H1 (cell line): ENCODE measurements around the gene OPCML. TPM values are rescaled to one million over a fixed set of nuclear protein-coding genes. Genes with fewer than 3 reads are reported as not detected.

Experiments used
- CTCF ChIA-PET: fragments of 300-600 bp; sonication (Branson Sonifier 250); formaldehyde crosslinking; loops from one replicate; lab custom pipeline; 2021; ENCODE audit not compliant: partially characterized antibody; lab: Charles Lee
- POLR2A ChIA-PET: fragments of 300-600 bp; sonication (Branson Sonifier 250); formaldehyde crosslinking; loops from one replicate; lab custom pipeline; 2021; ENCODE audit warnings: inconsistent platforms; ENCODE audit not compliant: partially characterized antibody; lab: Charles Lee
- DNase-seq, 2 experiments: peaks; one replicate each; pipeline versions ENCODE4 v3.0.0 to v3.0.0-alpha.2; 2010 to 2022; ENCODE audit warnings: low spot score in 2 of 2, low read depth in 1 of 2, mixed read lengths in 1 of 2
- FAIRE-seq: peaks from 2 replicates; lab custom pipeline; 2011; peaks lifted over from hg19 to GRCh38; lab: Jason Lieb, UNC
- H2AFZ ChIP-seq: 2 replicates; pipeline ENCODE4 v1.8.1; 2012; ENCODE audit warnings: low read length, inconsistent platforms
- H2AK5ac ChIP-seq: 2 replicates; pipeline ENCODE4 v1.6.1; 2013; ENCODE audit warnings: low read depth, low read length
- H2BK120ac ChIP-seq: replicated peaks from 2 replicates; pipeline ENCODE3; 2013; ENCODE audit warnings: low read depth, low read length, inconsistent platforms
- H2BK12ac ChIP-seq: 2 replicates; pipeline ENCODE4 v1.6.1; 2013; ENCODE audit warnings: low read depth, low read length
- H2BK15ac ChIP-seq: 2 replicates; pipeline ENCODE4 v1.6.1; 2013; ENCODE audit warnings: low read length
- H2BK20ac ChIP-seq: 2 replicates; pipeline ENCODE4 v1.6.1; 2013; ENCODE audit warnings: low read length
- H2BK5ac ChIP-seq: 2 replicates; pipeline ENCODE4 v1.6.1; 2013; ENCODE audit warnings: low read depth, low read length
- H3K14ac ChIP-seq: 2 replicates; pipeline ENCODE4 v1.6.1; 2013; ENCODE audit warnings: inconsistent platforms; ENCODE audit not compliant: insufficient read length
- H3K18ac ChIP-seq: 2 replicates; pipeline ENCODE4 v1.6.1; 2013; ENCODE audit warnings: low read length; ENCODE audit errors: extremely low read depth
- H3K23ac ChIP-seq: 2 replicates; pipeline ENCODE4 v1.6.1; 2013; ENCODE audit warnings: inconsistent platforms; ENCODE audit not compliant: insufficient read length
- H3K23me2 ChIP-seq: 2 replicates; pipeline ENCODE4 v1.6.1; 2013; ENCODE audit warnings: low read depth, low read length
- H3K27ac ChIP-seq: 2 replicates; pipeline ENCODE4 v1.6.1; 2011; ENCODE audit warnings: low read depth, low read length, inconsistent platforms
- H3K27me3 ChIP-seq, 4 experiments: replicated peaks in 1 of 4; 1 replicate in 1 of 4; 2 replicates in 3 of 4; pipeline versions ENCODE4 v1.6.1 to v1.8.1; 2011 to 2013; ENCODE audit warnings: low read length in 3 of 4, mild to moderate bottlenecking in 3 of 4, inconsistent platforms in 2 of 4, mixed read lengths in 2 of 4, moderate library complexity in 1 of 4; ENCODE audit not compliant: control insufficient read depth in 3 of 4, insufficient read depth in 3 of 4; ENCODE audit errors: extremely low read depth in 1 of 4
- H3K36me3 ChIP-seq, 4 experiments: 2 replicates each; pipeline versions ENCODE4 v1.6.1 to v1.8.1; 2011 to 2013; ENCODE audit warnings: mild to moderate bottlenecking in 4 of 4, low read length in 3 of 4, moderate library complexity in 2 of 4, control low read depth in 1 of 4, inconsistent platforms in 1 of 4; ENCODE audit not compliant: insufficient read depth in 4 of 4, control insufficient read depth in 2 of 4
- H3K4ac ChIP-seq: replicated peaks from 2 replicates; pipeline ENCODE3; 2013; ENCODE audit warnings: low read length, low read depth, mixed read lengths, inconsistent platforms; ENCODE audit not compliant: insufficient read length
- H3K4me1 ChIP-seq, 4 experiments: replicated peaks in 1 of 4; 1 replicate in 1 of 4; 2 replicates in 3 of 4; pipeline versions ENCODE4 v1.6.1 to v1.8.1; 2011 to 2013; ENCODE audit warnings: low read length in 3 of 4, inconsistent platforms in 2 of 4, mixed read lengths in 1 of 4; ENCODE audit not compliant: insufficient read depth in 4 of 4, control insufficient read depth in 3 of 4
- H3K4me2 ChIP-seq, 2 experiments: 2 replicates each; pipeline versions ENCODE4 v1.6.1 to v1.8.1; 2011 to 2013; ENCODE audit warnings: low read depth in 2 of 2, low read length in 2 of 2, control low read depth in 1 of 2, inconsistent platforms in 1 of 2, mild to moderate bottlenecking in 1 of 2; ENCODE audit not compliant: insufficient read depth in 1 of 2
- H3K4me3 ChIP-seq, 4 experiments: fragments of 200-600, 300-600 bp in 1 of 4; sonication (generic), shearing (Covaris generic), sonication (Bioruptor Twin) in 1 of 4; 2 replicates each; pipeline versions ENCODE4 v1.5.1 to v1.8.1; 2011 to 2016; ENCODE audit warnings: low read length in 4 of 4, low read depth in 3 of 4, control low read depth in 2 of 4, inconsistent platforms in 2 of 4, mild to moderate bottlenecking in 2 of 4, mixed read lengths in 1 of 4, moderate library complexity in 1 of 4; ENCODE audit not compliant: insufficient read depth in 2 of 4; ENCODE audit errors: extremely low read depth in 1 of 4
- H3K56ac ChIP-seq: replicated peaks from 2 replicates; pipeline ENCODE3; 2013; ENCODE audit warnings: low read depth, mild to moderate bottlenecking, mixed read lengths, low read length, inconsistent platforms; ENCODE audit not compliant: insufficient read length
- H3K79me1 ChIP-seq: 2 replicates; pipeline ENCODE4 v1.6.1; 2013; ENCODE audit warnings: low read depth, low read length, control low read depth
- H3K79me2 ChIP-seq, 2 experiments: 2 replicates each; pipeline versions ENCODE4 v1.6.1 to v1.8.1; 2012 to 2013; ENCODE audit warnings: low read length in 2 of 2, mild to moderate bottlenecking in 2 of 2, inconsistent platforms in 1 of 2; ENCODE audit not compliant: insufficient read depth in 2 of 2, control insufficient read depth in 1 of 2
- H3K9ac ChIP-seq, 4 experiments: replicated peaks in 1 of 4; 1 replicate in 1 of 4; 2 replicates in 3 of 4; pipeline versions ENCODE4 v1.6.1 to v1.8.1; 2011 to 2013; ENCODE audit warnings: low read depth in 3 of 4, low read length in 3 of 4, control low read depth in 2 of 4, mild to moderate bottlenecking in 2 of 4, moderate library complexity in 2 of 4, inconsistent platforms in 1 of 4; ENCODE audit errors: extremely low read depth in 1 of 4
- H3K9me3 ChIP-seq, 2 experiments: 2 replicates each; pipeline versions ENCODE4 v1.6.1 to v1.8.1; 2012 to 2013; ENCODE audit warnings: mild to moderate bottlenecking in 2 of 2, moderate library complexity in 2 of 2, control low read depth in 1 of 2, inconsistent platforms in 1 of 2, low read depth in 1 of 2, low read length in 1 of 2, mixed read lengths in 1 of 2; ENCODE audit not compliant: insufficient read depth in 2 of 2
- H4K20me1 ChIP-seq, 2 experiments: replicated peaks in 1 of 2; 2 replicates each; pipeline versions ENCODE3 to v1.8.1; 2011 to 2013; ENCODE audit warnings: inconsistent platforms in 2 of 2, low read length in 2 of 2, mild to moderate bottlenecking in 1 of 2; ENCODE audit not compliant: insufficient read depth in 2 of 2, control insufficient read depth in 1 of 2
- H4K5ac ChIP-seq: 2 replicates; pipeline ENCODE4 v1.6.1; 2013; ENCODE audit warnings: low read length, low read depth, mixed read lengths, inconsistent platforms; ENCODE audit not compliant: insufficient read length
- H4K8ac ChIP-seq: 2 replicates; pipeline ENCODE4 v1.8.0; 2013; ENCODE audit warnings: mild to moderate bottlenecking, moderate library complexity, low read length, inconsistent platforms; ENCODE audit not compliant: insufficient read depth; ENCODE audit errors: extremely low read depth
- H4K91ac ChIP-seq: replicated peaks from 2 replicates; pipeline ENCODE3; 2013; ENCODE audit warnings: low read length, mixed read lengths, inconsistent platforms; ENCODE audit not compliant: insufficient read length
- MAFK ChIP-seq: IDR thresholded peaks from 2 replicates; pipeline ENCODE4 v1.6.1; 2012; ENCODE audit warnings: low read depth, mild to moderate bottlenecking, improper control_type of control experiment, low read length
- MAX ChIP-seq: IDR thresholded peaks from 2 replicates; pipeline ENCODE4 v1.6.1; 2012; ENCODE audit warnings: inconsistent platforms
- RAD21 ChIP-seq, 2 experiments: IDR thresholded peaks in 1 of 2; conservative IDR thresholded peaks in 1 of 2; 2 replicates each; pipeline ENCODE4 v1.6.1; 2011; ENCODE audit warnings: low read depth in 2 of 2, low read length in 2 of 2, improper control_type of control experiment in 1 of 2, inconsistent platforms in 1 of 2, mild to moderate bottlenecking in 1 of 2, moderate library complexity in 1 of 2
- RNF2 ChIP-seq: fragments of 200-900, 300-1000 bp; sonication (generic); IDR thresholded peaks from 2 replicates; pipeline ENCODE4 v1.7.1; 2016; ENCODE audit warnings: borderline replicate concordance, low read depth, mild to moderate bottlenecking, antibody characterized with exemption, low read length; ENCODE audit not compliant: poor library complexity, severe bottlenecking; ENCODE audit errors: missing control alignments
- WGBS, 2 experiments: shearing (Covaris generic) in 1 of 2; methylation state at CpG; one replicate each; pipeline versions ENCODE4 v1.1.6 to v1.1.7; 2013 to 2015; ENCODE audit warnings: low lambda C conversion rate in 2 of 2, mixed read lengths in 2 of 2, inconsistent platforms in 1 of 2, low coverage in 1 of 2, missing lambda C conversion rate in 1 of 2; ENCODE audit not compliant: insufficient replicate concordance in 2 of 2, insufficient coverage in 1 of 2, insufficient read length in 1 of 2; ENCODE audit errors: extremely low coverage in 1 of 2, missing lambda C conversion rate in 1 of 2; 5-methylcytosine and 5-hydroxymethylcytosine counted together
- polyA plus RNA-seq, 7 experiments: library from polyadenylated mRNA; depleted of rRNA in 3 of 7; stranded (reverse) in 5 of 7; unstranded in 2 of 7; fragments of >200 nt in 5 of 7; fragments of 200-250 nt in 2 of 7; gene quantifications; 1 replicate in 5 of 7; 2 replicates in 1 of 7; 4 replicates in 1 of 7; pipeline versions ENCODE4 v1.2.1 to v1.2.3, GENCODE V29; 2011 to 2013; ENCODE audit warnings: missing spikeins in 2 of 7, mixed read lengths in 2 of 7
- total RNA-seq: library from RNA; stranded (reverse); fragmentation: NEBNext Ultra II Directional; extraction: Animal tissue kit (Norgen Biotek cat#: 25700); gene quantifications from 2 replicates; pipeline ENCODE4 v1.2.1, GENCODE V29; 2021
- TF ChIP-seq, protein P1 (sequence below): IDR thresholded peaks from 2 replicates; pipeline ENCODE4 v1.6.1; 2012; ENCODE audit warnings: inconsistent platforms

Gene OPCML
- total and polyA plus RNA-seq, 2 of the 8 experiments (the other 6 are each of a cell fraction or from before 2014, with no cell fraction given) = 2.3 to 3.1 TPM

- no peak overlapping the region for H2AK5ac ChIP-seq
- H2BK120ac ChIP-seq = no peak overlapping the region
- H2BK5ac ChIP-seq = no peak overlapping the region
- peak overlapping the region; percentile 92; the same call in 1 of the 2 replicates for H2BK20ac ChIP-seq
- no peak for DNase-seq
- no peak overlapping the region for H4K91ac ChIP-seq
- no peak overlapping the region for H3K27ac ChIP-seq
- H3K9ac ChIP-seq = no peak overlapping the region
- H3K4ac ChIP-seq = no peak overlapping the region
- H3K4me1 ChIP-seq = peaks cover 12 to 38% (median 21%) of the 10 kb centered on the region in 4 experiments
- peak overlapping the region in 1 of 2 experiments; percentile 94; a peak in 2 of 4 replicates for H3K4me2 ChIP-seq
- no peak overlapping the region for H2AFZ ChIP-seq
- no peak for FAIRE-seq
- H2BK12ac ChIP-seq = peak overlapping the region; percentile 51; the same call in 1 of the 2 replicates
- no peaks in the 10 kb centered on the region for H3K9me3 ChIP-seq
- CTCF ChIA-PET = interaction anchor here (0.6 to 3.1 kb wide), 6 partner anchors 18 to 204 kb away, joined by 3 to 13 read pairs (median 3); no protein-coding TSS in a partner anchor
- peak overlapping the region in 1 of 4 experiments; percentile 72; a peak in 1 of 8 replicates for H3K4me3 ChIP-seq
- H3K23me2 ChIP-seq = peaks cover 9% of the 10 kb centered on the region
- no peak overlapping the region for H3K23ac ChIP-seq
- 0 out of 4 replicates have a peak, but pooled peaks cover 0 to under 1% of the 10 kb centered on the region in 2 experiments for H3K79me2 ChIP-seq
- POLR2A ChIA-PET = no interaction called here
- no peak overlapping the region for H3K14ac ChIP-seq
- H3K79me1 ChIP-seq = no peaks in the 10 kb centered on the region
- H3K36me3 ChIP-seq = no peaks in the 10 kb centered on the region
- no peak overlapping the region for H4K8ac ChIP-seq
- TF ChIP-seq MAX (peak; percentile 74), MAFK (peak; percentile 23; the same call in 1 of the 2 replicates), RNF2 (no peak), RAD21 (IDR thresholded peaks at IDR 0.05 in 1 of 2, conservative IDR thresholded peaks at IDR 0.05 in 1 of 2; ENCODE audit: low read depth in 2 of 2, low read length in 2 of 2) (no peak)
- TF ChIP-seq, protein P1, sequence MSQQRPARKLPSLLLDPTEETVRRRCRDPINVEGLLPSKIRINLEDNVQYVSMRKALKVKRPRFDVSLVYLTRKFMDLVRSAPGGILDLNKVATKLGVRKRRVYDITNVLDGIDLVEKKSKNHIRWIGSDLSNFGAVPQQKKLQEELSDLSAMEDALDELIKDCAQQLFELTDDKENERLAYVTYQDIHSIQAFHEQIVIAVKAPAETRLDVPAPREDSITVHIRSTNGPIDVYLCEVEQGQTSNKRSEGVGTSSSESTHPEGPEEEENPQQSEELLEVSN = peak; percentile 62; the same call in 1 of the 2 replicates
- TF ChIP-seq, all 59 proteins: peak for 3
- H3K18ac ChIP-seq = peak overlapping the region; percentile 26; the same call in 1 of the 2 replicates
- H3K56ac ChIP-seq = no peak overlapping the region
- H4K20me1 ChIP-seq = no peaks in the 10 kb centered on the region
- H3K27me3 ChIP-seq = peaks cover 0 to 19% (median 14%) of the 10 kb centered on the region in 4 experiments; a peak in 4 of 7 replicates
- H2BK15ac ChIP-seq = peak overlapping the region; percentile 3; the same call in 1 of the 2 replicates
- no peak overlapping the region for H4K5ac ChIP-seq
- WGBS, 2 experiments = 55% methylated on average over 6 of the region's 6 CpGs; no CpG with 5 or more reads in 1 of the 2 experiments
Measured at GRCh38 chr11:133533205-133533604, 904 bp upstream of the OPCML start.
